Ecto neural progenitor cell (in vitro differentiated cells): Measurements from ENCODE around the gene PFKFB1.

Experiments used
- DNase-seq: peaks from one replicate; pipeline ENCODE4 v3.0.0-alpha.2; 2018; ENCODE audit warnings: low spot score

PFKFB1 gene

DNA sequence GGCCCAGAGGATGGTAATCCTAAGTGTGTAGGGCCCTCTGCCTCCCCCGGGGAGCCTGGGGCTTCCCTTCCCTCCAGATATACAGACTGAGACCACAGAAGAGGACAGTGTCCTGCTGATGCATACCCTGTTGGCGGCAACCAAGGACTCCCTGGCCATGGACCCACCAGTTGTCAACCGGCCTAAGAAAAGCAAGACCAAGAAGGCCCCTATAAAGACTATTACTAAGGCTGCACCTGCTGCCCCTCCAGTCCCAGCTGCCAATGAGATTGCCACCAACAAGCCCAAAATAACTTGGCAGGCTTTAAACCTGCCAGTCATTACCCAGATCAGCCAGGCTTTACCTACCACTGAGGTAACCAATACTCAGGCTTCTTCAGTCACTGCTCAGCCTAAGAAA lies 71.4 kb downstream of the PFKFB1 start:
- DNase-seq: no peak

- DNase-seq: peak; percentile 85
These were observed 72.5 kb downstream of the PFKFB1 start for GRCh38 chrX:54921427-54922021.

DNA sequence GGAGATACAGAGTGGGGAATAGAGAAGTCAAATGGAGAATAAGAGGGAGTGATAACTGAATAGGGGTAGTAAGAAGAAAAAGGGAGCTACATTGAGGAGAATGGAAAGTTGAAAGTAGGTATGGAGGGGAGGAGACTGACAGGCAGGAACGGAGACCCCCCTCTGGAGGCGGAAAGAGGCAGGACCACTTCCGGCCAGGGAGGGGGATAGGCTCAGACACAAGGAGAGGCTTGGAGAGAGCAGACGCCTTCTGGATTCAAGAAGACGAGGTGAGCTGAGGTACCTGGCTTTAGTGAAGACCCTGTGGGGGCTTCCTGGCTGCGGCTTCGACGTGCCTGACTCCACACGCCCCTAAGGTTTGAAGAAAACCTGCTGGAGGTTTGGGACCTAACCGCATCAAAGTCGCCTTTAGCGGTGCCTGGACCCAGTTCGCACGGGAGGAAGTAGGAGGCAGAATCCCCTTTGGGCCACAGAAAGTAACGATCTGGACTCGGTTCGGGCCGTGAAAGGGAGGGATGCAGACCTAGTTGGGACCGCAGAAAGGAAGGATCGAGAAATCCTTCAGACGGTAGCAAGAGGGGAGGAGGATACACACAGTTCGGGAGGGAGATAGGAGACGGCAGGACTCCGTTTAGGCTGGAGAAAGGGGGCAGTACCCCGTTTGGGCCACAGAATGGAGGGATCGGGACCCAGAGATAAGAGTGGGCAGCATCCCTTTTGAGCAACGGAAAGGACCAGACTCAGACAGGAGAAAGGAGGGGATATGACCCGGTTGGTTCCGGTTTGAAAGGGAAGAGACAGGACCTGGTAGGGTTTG lies 73.2 kb downstream of the PFKFB1 start, which contains the start of gene TRO:
Gene TRO (plus strand): TSS at position 215 of the 817 bp plus-strand sequence. CDS start 1,423 bp downstream, outside the sequence.
- peak; percentile 66 for DNase-seq

GRCh38 chrX:54909941-54910340 lies 84.0 kb downstream of the PFKFB1 start:
- DNase-seq: no peak

GRCh38 chrX:54894159-54894558 lies 99.8 kb downstream of the PFKFB1 start:
- no peak for DNase-seq

DNA sequence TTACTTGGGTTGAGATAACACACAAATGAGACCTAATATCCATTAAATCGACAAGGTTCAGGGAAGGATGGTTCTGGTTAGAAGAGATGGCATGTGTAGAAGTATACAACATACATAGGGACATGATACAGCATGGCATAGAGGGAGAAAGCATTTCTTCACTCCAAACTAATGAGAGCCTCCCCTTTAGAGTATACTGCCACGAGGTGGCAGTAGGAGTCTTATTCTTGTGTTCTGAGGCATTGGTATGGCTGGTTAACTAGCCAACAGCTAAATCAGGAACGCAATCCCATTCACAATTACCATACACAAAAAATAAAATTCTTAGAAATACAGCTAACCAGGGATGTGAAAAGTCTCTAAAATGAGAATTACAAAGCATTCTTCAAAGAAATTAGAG lies 102.4 kb downstream of the PFKFB1 start:
- no peak for DNase-seq

GRCh38 chrX:54885740-54886139 lies 108.2 kb downstream of the PFKFB1 start:
- DNase-seq: no peak
